ENCODE measurements around the gene SNCA. TPM values are rescaled to one million over a fixed set of nuclear protein-coding genes. Genes with fewer than 3 reads are reported as not detected.

Gene SNCA
- total and polyA plus RNA-seq, 2 of the 8 experiments (the other 6 are each of a cell fraction or from before 2014, with no cell fraction given): 8.5 to 16.8 TPM

DNA sequence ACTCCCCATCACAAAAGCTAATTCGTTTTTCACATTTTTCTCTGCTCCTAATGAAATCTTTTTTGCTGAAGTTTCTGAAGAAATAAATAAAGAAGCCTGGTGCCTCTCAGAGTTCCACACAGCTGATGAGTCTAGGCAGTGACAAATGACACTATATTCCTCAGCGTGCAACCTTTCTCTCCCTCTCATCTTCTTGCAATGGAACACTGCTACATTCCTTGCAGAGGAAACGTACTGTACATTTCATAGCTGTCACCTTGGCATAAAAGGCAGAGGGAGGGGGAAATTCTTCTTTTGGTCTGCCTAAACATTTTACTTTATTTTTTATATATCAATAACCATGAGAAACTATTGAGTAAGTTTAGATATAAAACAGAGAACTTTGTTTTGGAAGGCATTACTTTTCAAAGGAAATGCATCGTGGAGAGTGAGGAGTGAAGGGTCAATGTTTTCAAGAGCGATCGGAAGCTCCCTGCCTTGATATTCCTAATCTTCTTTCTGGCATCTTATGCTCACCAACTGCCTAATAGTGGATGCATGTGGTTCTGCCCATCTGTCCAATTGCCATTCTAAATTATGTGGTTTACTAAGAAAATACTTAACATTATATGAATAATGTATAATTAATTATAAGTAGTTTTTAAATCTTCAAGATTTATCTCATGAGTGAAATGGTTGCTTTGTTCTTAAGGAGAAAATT lies 29.4 kb downstream of the SNCA start:
- Histone ChIP-seq H3K14ac (ENCODE audit: insufficient read length) (no peak overlapping the region), H3K79me1 (ENCODE audit: low read depth, low read length) (no peaks in the 10 kb centered on the region), H3K9me3 (ENCODE audit: insufficient read depth in 2 of 2, low read depth in 1 of 2, low read length in 1 of 2) (no peaks in the 10 kb centered on the region), H4K91ac (replicated peaks; ENCODE audit: insufficient read length, low read length) (no peak overlapping the region), H3K27me3 (replicated peaks in 1 of 4; ENCODE audit: control insufficient read depth in 3 of 4, extremely low read depth in 1 of 4, insufficient read depth in 3 of 4, low read length in 3 of 4) (no peaks in the 10 kb centered on the region), H3K23ac (ENCODE audit: insufficient read length) (no peak overlapping the region), H4K8ac (ENCODE audit: extremely low read depth, insufficient read depth, low read length) (no peak overlapping the region), H3K4me2 (ENCODE audit: insufficient read depth in 1 of 2, low read depth in 2 of 2, low read length in 2 of 2) (no peak overlapping the region), H2BK12ac (ENCODE audit: low read depth, low read length) (no peak overlapping the region), H4K20me1 (replicated peaks in 1 of 2; ENCODE audit: control insufficient read depth in 1 of 2, insufficient read depth in 2 of 2, low read length in 2 of 2) (no peaks in the 10 kb centered on the region), H2AFZ (ENCODE audit: low read length) (no peak overlapping the region), H2BK20ac (ENCODE audit: low read length) (no peak overlapping the region), H3K9ac (replicated peaks in 1 of 4; ENCODE audit: extremely low read depth in 1 of 4, low read depth in 3 of 4, low read length in 3 of 4) (no peak overlapping the region), H3K4ac (replicated peaks; ENCODE audit: insufficient read length, low read depth, low read length) (no peak overlapping the region), H2BK120ac (replicated peaks; ENCODE audit: low read depth, low read length) (no peak overlapping the region), H3K4me1 (replicated peaks in 1 of 4; ENCODE audit: control insufficient read depth in 3 of 4, insufficient read depth in 4 of 4, low read length in 3 of 4) (no peaks in the 10 kb centered on the region), H3K56ac (replicated peaks; ENCODE audit: insufficient read length, low read depth, low read length) (no peak overlapping the region), H2BK15ac (ENCODE audit: low read length) (no peak overlapping the region), H3K18ac (ENCODE audit: extremely low read depth, low read length) (no peak overlapping the region), H4K5ac (ENCODE audit: insufficient read length, low read depth, low read length) (no peak overlapping the region), H2BK5ac (ENCODE audit: low read depth, low read length) (no peak overlapping the region), H3K79me2 (ENCODE audit: control insufficient read depth in 1 of 2, insufficient read depth in 2 of 2, low read length in 2 of 2) (no peaks in the 10 kb centered on the region), H2AK5ac (ENCODE audit: low read depth, low read length) (no peak overlapping the region), H3K36me3 (ENCODE audit: control insufficient read depth in 2 of 4, insufficient read depth in 4 of 4, low read length in 3 of 4) (no peaks in the 10 kb centered on the region), H3K23me2 (ENCODE audit: low read depth, low read length) (no peaks in the 10 kb centered on the region), H3K27ac (ENCODE audit: low read depth, low read length) (no peak overlapping the region), H3K4me3 (ENCODE audit: extremely low read depth in 1 of 4, insufficient read depth in 2 of 4, low read depth in 3 of 4, low read length in 4 of 4) (no peak overlapping the region)
- WGBS, 2 experiments (ENCODE audit: extremely low coverage in 1 of 2, insufficient coverage in 1 of 2, insufficient read length in 1 of 2, insufficient replicate concordance in 2 of 2, low coverage in 1 of 2, low lambda C conversion rate in 2 of 2, missing lambda C conversion rate in 1 of 2): 84% methylated on average over 6 of the region's 6 CpGs; no CpG with 5 or more reads in 1 of the 2 experiments
- POLR2A ChIA-PET (ENCODE audit: partially characterized antibody): no interaction called here
- no peak for FAIRE-seq
- DNase-seq (ENCODE audit: low read depth in 1 of 2, low spot score in 2 of 2): no peak
- CTCF ChIA-PET (ENCODE audit: partially characterized antibody): no interaction called here
- no peak for TF ChIP-seq SAP30 (IDR thresholded peaks at IDR 0.05; ENCODE audit: insufficient read depth, insufficient replicate concordance, low read length)
- no peak for TF ChIP-seq RBBP5 (IDR thresholded peaks at IDR 0.05; ENCODE audit: borderline replicate concordance, low read depth, low read length)
- TF ChIP-seq SUZ12 (IDR thresholded peaks at IDR 0.05; ENCODE audit: low read length): no peak
- no peak for TF ChIP-seq KDM4A (IDR thresholded peaks at IDR 0.05; ENCODE audit: low read depth, low read length, severe bottlenecking)
- TF ChIP-seq NRF1 (IDR thresholded peaks at IDR 0.05; ENCODE audit: low read depth, low read length): no peak
- no peak for TF ChIP-seq BRCA1 (IDR thresholded peaks at IDR 0.05; ENCODE audit: low read depth, low read length)
- TF ChIP-seq SP4 (IDR thresholded peaks at IDR 0.05; ENCODE audit: low read length): no peak
- no peak for TF ChIP-seq SRF (IDR thresholded peaks at IDR 0.05; ENCODE audit: low read depth, low read length)
- TF ChIP-seq, protein P1, sequence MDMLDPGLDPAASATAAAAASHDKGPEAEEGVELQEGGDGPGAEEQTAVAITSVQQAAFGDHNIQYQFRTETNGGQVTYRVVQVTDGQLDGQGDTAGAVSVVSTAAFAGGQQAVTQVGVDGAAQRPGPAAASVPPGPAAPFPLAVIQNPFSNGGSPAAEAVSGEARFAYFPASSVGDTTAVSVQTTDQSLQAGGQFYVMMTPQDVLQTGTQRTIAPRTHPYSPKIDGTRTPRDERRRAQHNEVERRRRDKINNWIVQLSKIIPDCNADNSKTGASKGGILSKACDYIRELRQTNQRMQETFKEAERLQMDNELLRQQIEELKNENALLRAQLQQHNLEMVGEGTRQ (IDR thresholded peaks at IDR 0.05; ENCODE audit: low read length): no peak
- TF ChIP-seq FOSL1 (IDR thresholded peaks at IDR 0.05; ENCODE audit: insufficient read depth, low read depth, low read length): no peak
